GM21825 (cell line): ENCODE data around the gene GCFC2.
"Not testable (repeated sequence)": the region's sequence is repeated elsewhere in the genome, so short reads cannot be mapped to it uniquely, and the experiment has no call there.

ENCODE experiments used
- ATAC-seq: cut with Tn5 transposase; IDR thresholded peaks from one replicate; pipeline ENCODE4 v1.9.1; 2021; ENCODE audit warnings: mild to moderate bottlenecking, moderate library complexity; ENCODE audit not compliant: unreplicated experiment

Gene GCFC2

DNA sequence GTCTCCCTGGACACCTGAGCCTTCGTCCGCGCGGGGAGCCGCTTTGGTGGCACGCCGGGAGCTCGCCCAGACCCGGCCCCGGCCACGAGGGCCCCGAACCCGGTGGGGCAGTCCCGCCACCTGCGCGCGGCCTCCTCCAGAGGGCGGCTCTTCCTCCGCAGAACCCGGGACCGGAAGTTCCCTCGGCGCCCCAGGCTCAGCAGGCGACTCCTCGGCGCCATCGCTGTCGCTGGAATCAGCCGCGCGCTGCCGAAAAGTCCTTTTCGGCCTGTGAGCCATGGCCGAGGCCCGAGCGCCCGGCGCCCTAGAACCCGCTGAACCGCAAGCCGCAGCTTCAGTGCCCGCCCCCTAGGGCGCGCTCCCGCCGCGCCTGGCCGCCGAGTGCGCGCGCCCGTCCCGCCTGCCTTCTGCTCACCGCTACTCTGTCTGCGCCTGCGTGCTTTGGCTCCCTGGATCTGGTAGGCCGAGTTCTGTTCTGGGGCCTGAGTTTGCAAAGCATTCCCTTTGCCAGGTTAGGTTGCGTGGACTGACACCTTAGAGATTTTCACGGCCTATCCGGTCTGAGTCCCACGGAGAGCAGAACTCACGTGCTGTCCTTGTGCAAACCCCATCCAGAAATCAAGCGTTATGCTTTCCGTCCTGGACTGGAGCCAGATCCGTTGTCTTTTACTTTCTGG, at the start of gene GCFC2:
GCFC2 (minus strand) TSS at position 339 of the 677 bp plus-strand sequence; CDS start at position 279, 60 bp downstream.
- peak; percentile 95 for ATAC-seq

DNA sequence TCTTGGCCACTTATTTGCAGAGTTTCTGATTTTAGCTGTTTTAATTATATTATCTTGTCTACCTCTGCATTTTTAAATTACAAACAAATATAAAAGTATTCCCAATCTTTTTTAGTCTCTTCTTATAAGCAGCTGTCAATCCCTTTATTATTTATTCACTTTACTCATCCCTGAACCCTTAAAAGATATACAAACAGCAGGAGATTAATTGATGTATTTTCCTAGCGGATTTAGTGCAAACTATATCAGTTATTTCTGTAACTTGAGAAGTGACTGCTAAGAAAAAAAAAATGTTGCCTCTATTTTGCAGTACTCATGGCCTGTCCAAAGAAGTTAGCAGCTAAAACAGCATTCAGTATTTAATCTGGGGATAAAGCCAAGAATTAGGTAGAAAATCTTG, 42.1 kb upstream of the GCFC2 start:
- ATAC-seq = no peak

DNA sequence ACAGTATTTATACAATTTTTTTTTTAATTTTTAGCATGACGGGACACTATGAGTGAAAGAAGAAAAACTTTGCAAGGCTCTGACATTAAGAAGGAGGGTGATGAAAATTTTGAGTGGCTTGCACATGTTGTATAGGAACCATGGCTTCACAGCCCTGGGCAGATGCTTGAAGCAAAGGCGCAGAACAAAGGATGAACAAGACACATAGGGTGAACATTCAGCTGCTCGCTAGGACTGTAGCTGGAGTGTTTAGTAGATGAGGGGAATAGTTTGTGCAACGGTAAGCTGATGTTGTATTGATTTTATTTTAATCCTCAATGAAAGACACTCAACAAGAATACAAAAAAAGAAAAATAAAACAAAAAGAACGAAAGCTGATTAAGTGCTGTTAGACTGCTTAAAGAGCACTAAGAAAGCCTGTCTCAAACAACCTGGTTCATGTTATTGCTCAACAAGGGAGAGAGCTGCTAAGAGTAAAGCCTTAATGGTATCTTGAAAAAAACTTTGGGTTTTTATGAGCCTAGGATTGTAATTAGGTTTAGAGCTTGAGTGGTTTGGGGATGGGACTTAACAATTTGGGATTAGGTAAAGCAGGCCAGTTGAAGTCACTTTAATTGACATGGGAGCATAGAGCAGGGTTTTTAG, 41.2 kb upstream of the GCFC2 start:
- ATAC-seq = no peak

DNA sequence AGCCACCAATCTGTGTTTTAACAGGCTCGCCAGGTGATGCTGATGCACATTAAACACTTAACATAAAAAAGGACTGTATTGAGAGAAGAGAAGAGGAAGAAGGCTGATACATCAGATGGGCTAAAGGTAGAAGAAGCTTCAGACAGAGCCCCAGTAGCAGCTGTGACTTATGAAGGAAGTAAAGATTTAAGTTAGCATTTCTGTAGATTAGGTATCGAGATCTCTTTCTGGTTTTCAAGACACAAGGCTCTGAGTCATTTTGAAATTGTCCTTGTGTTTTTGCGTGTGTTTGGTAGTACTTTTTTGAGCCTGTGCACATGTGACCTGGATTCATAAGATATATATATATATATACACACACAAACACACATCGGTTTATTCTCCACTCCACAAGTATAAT, 40.6 kb upstream of the GCFC2 start:
- ATAC-seq = no peak

DNA sequence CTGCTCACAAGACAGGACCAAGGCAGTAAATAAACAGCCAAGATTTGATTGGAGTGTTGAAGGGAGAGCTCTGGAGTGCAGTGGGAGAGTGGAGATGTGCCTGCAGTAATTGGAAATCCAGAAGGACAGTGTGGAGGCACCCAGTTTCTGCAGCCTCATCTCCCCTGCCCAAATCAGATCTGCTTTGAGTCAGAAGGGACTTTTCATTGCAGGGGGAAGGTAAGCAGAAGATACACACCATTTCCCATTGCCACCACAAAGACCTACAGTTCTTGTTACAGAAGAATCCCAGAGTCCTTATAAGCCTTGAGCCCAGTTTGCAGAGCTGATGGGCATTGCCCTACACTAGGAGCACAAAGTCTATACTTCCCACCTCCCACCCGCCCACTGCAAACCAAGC, 27.2 kb upstream of the GCFC2 start:
- no peak for ATAC-seq

DNA sequence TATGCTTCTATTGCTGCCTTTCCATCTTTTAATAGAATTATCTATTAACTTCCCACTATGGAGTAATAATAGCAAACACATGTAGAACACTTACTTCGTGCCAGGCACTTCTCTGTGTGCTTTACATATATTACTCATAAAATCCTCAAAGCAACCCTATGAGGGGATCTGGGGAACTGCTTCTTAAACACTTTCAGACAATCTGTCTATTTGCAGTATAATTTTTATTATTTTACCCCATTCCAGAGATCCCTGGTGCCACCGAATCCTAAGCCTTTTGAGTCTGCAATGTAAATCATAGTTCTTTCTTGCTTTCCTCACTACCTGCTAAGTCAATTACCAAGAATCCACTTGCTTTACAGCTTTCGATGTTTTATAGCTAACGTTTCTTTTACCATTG, 25.6 kb upstream of the GCFC2 start:
- ATAC-seq = no peak

DNA sequence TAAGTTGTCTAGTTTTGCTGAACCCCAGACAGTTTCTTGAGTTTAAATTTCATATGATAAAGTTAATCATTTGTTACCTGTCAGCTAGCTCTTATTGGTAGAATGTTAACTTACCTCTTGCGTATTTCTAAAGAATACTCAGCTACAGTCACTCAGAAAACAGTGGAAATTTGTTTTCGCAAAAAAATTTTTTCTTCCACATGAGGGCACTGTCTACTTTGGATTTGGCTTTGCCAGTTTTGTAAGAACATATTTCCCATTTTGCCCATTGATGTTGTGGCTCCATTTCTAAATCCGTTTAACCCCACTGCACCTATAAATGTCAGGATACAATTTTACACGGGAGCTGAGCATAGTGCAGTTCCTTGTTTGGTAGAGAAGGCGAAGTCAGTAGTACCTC, 19.1 kb upstream of the GCFC2 start:
- ATAC-seq = no peak

DNA sequence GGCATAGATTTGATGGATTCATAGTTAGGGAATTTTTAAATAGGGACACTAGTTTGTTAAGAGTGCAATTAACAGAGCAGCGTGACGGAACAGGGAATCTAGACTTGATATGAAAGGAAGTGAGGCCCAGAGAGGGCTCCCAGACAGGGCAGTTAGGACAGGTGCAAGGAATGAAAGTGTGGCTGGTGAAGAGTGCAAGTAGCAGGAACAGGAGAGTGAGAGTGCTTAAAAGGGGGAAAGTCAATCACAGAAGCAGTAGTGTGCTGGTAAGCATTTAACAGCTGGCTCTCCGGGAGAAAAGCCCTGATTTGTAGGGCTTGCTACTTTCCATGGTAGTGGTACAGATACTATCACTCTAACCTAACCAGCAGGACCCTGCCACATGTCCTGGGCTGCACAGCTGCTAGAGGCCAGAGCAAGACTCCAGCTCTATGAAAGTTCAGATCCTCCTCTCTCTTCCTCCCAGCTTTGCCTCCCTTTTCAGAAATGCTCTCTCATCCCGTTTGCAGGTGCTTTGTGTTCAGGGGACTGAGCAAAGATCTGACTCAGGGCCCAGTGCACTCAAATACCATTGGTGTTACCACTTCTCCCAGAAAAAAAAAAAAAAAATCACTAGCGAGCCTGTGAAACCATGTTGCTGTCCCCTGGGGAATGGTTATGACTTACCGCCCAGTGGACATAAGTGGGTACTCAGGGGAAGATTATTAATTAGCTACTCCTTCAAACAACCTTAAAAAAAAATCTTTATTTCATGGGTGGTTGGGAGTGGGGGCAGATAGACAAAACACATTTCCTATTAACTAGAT, 18.1 kb upstream of the GCFC2 start:
- no peak for ATAC-seq

DNA sequence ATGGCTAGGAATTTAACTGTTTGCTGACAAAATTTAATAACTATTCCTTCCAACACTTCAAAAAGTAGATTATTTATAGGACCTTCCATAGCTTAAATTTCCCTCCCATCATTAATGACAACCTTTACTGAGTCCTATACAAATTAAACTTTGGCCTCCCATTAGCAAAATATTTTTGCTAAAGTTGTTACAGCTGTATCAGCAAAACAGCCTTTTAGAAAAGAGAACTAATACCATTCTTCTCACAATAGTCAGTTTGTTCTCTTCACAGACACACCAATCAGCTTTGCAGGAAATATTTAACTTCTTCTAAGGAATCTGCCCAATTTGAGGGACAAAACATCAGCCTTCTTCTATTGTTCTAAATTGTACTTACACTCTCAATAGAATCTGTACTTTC, 12.0 kb upstream of the GCFC2 start:
- no peak for ATAC-seq

DNA sequence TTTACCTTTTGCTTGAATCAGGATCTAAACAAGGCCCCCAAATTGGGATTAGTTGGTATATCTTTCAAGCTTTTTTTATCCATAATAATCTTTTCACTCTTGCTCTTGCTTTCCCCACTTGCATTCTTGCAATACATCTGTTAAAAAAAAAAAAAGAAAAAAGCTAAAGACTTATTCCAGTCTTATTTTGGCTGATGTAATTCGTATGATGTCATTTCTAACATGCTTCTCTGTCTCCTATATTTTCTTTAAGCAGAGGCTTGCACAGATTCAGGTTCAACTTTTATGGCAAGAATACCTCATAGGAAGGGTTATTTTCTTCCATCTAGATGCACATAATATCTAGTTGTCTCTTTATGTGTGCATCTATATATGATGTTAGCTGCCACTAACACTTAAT, 9.8 kb upstream of the GCFC2 start:
- no peak for ATAC-seq

DNA sequence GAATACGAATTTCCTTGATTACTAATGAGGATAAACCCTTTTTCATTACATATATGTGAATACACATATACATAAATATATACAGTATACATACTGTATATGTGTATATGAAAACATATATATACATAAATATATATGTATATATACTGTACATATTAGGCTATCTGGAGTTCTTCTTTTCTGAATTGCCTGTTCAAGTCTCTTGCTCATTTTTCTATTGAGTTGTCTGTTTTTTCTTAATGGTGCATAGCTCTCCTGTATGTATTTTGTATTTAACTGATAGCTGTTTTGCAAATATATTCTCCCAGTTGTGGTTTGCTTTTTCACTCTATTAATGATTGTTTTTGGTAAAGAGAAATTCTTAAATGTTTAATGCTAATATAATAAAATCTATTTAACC, 8.9 kb upstream of the GCFC2 start:
- ATAC-seq = no peak

DNA sequence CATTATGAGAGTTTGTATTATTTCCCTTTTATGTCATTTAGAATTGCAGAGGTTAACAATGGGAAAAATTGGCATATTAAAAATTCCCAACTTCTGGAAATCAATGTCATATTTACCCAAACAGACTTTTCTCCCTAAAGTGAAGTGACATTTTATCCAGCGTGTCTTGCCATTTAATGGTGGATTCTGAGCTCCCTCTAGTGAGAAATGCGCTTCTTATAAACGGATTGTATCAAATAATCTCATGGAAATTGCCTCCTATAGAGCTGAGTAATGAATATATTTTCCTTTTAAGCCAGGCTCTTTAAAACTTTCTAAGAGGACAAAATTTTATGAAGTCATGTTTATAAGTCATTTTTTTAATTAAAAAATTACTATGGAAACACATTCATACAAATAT, 5.7 kb upstream of the GCFC2 start:
- ATAC-seq = no peak

DNA sequence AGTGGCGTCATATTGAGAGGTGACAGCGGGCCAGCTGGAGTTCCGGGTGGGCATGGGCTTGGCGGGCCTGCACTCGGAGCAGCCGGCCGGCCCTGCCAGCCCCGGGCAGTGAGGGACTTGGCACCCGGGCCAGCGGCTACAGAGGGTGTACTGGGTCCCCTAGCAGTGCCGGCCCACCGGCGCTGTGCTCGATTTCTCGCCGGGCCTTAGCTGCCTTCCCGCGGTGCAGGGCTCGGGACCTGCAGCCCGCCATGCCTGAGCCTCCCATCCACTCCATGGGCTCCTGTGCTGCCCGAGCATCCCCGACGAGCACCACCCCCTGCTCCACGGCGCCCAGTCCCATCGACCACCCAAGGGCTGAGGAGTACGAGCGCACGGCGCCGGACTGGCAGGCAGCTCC, 875 bp upstream of the GCFC2 start:
- not testable (repeated sequence) for ATAC-seq

DNA sequence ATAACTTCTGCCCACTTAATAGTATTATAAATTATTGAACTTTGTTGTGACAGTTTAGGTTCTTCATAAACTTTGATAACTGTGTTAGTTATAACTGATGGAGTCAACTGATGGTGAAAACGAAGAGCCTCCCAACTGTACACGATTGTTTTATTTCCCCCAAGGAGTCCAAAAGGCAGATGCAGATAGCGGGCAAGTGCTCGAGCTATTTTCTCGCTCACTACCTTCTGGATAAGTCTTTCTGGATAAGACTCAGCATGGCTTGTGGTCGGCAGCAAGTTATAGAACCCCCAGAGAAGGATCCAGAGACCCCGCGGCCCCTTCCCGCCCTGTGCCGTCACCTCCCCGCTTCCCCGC, 517 bp downstream of the GCFC2 start:
- no peak for ATAC-seq

DNA sequence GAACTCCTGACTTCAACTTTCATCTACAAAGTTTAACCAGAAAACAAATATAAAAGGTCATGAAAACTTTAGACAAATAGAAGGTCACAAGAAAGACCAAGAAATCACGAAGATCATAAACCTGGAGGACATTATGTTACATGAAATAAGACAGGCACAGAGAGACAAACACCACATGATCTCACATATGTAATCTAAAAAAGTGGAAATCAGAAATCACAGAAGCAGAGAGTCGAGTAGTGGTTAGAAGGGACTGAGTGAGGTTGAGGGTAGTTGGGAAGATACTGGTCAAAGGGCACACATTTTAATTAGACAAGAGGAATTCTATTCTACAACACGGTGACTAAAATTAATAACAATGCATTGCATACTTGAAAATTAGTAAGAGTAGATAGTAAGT, 1.4 kb downstream of the GCFC2 start:
- no peak for ATAC-seq

DNA sequence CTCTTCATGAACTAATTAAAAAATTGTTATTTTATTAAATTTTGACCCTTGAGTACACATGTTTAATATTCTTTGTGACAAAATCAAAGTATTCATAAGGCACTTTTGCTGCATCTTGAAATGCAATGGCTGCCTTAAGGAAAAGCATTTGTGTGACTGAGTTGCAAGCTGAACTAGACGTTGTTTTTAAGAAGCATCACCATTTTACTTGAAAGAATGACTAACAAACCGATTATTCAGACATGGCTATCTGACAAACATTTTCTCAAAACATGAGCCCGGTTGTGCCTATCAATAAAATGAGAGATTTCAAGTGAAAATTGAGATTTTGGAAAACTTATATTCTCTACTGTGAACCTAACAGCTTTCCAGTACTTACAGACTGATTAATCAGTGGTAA, 2.8 kb downstream of the GCFC2 start:
- ATAC-seq = no peak

DNA sequence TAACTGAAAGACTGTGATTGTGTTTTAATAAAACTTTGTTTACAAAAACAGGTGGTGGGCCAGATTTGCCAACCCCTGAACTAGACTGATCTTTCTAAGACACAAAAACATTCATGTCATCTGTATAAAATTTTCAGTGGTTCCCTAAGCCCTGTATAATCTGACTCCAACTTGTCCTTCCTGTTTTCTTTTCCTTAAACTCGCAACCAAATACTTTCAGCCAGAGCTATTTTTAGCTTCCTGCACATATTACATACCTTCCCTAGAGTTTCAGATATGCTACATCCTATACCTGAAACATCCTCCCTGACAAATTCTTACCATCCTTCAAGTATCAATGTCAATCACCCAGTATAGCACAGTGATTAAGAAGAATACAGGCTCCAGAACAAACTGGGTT, 4.8 kb downstream of the GCFC2 start:
- ATAC-seq = no peak

DNA sequence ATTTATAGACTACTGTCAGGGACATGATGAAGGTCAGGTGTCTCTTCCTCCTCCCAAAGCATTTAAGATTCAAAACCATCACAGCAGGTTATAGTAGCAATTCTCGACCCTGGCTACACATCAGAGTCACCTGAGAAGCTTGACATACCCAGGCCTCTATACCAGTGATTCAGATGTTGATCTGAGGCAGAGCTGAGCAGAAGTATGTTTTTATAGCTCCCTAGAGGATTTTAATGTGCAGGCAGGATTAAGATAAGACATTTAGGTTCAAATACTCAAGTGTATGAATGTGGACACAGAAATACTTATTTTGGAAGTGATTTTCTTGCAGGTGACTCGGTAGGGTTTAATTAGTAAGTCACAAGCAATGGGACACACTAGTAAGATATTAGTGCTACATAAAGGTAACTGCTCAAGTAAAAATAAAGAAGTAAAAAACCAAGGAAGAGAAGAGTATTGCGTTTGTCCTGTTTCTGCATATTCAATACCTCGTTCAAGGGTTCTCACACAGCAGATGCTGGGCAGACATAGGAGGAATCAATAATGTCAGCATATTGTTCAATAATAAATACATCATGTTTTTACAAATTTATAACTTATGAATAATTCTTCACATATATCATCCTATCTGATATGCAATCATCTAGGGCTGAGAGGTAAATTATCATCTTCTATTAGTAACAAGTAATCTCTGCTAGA, 7.0 kb downstream of the GCFC2 start:
- ATAC-seq = no peak

DNA sequence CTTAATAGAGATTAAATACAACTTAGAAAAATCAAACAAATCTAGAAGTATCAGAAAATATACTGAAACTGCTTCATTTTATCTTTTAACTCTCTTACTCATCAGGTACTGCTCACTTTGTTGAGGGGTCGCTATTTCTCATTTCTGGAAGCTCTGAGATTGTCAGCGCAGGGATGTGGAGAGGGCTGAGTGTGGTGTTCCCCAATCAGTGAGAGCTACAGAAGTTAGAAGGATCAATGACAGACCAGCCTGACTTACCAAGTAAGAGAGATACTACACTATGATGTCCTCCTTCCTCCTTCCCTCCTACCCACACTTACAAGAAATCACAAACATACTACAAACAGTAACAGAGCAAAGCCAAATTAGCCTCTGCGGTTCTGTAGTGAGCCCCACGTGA, 8.1 kb downstream of the GCFC2 start:
- ATAC-seq = no peak

DNA sequence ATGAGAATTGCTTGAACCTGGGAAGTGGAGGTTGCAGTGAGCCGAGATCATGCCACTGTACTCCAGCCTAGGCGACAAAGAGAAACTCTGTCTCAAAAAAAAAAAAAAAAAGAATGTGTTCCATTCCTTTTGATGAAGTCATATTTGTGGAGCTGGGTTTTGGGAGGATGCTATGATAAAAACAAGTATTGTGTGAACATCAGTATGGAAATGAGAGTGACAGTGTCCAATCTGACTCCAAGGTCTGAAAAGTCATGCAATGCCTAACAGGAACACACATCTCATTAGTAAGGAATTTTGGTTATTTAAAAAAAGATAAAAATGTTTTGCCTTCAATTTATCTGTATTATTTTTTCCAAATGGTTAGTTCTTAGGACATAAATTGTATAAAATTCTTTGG, 11.8 kb downstream of the GCFC2 start:
- ATAC-seq = no peak

DNA sequence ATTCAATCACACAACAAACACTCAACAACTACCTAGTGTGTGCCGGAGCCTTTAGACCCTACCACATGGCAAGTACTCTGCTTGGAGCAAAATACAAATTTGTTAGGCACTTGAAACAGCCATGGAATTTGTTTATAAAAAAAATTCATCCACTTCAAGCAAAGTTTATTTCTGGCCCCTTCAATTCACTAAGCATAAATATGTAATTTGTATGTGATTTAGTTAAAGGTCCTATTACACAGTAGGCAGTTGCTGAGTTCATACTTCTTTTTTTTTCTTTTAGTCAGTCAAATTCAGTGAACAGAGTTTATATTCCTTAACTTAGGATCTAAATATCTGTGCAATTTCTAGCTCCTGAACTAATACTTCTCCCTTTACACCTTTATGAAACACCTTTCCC, 22.5 kb downstream of the GCFC2 start:
- no peak for ATAC-seq

DNA sequence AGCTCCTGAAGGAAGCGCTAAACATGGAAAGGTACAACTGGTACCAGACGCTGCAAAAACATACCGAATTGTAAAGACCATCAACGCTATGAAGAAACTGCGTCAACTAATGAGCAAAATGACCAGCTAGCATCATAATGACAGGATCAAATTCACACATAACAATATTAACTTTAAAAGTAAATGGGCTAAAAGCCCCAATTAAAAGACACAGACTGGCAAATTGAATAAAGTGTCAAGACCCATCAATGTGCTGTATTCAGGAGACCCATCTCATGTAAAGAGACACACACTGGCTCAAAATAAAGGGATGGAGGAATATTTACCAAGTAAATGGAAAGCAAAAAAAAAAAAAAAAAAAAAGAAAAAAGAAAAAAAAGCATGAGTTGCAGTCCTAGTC, 27.3 kb downstream of the GCFC2 start:
- not testable (repeated sequence) for ATAC-seq
